ENCODE results near the gene ZMIZ2. TPM values are rescaled to one million over a fixed set of nuclear protein-coding genes. Genes with fewer than 3 reads are reported as not detected.
"Not testable (repeated sequence)": the region's sequence is repeated elsewhere in the genome, so short reads cannot be mapped to it uniquely, and the experiment has no call there.

ZMIZ2 gene
- total and polyA plus RNA-seq, 7 donors: 11.7 to 32.9 (median 25.0) TPM

GRCh38 chr7:44727158-44727936 is 21.3 kb upstream of the ZMIZ2 start:
- no peaks in the 10 kb centered on the region for H3K4me1 ChIP-seq
- no peak overlapping the region for H3K27ac ChIP-seq
- no peak for TF ChIP-seq CTCF (IDR thresholded peaks at IDR 0.05)
- ATAC-seq: peak in 1 of 4 donors; percentile 44
- intact Hi-C loops (cut with DNase I): no loop called here
- no peak overlapping the region for H3K4me3 ChIP-seq
- H3K27me3 ChIP-seq (ENCODE audit: insufficient read depth in 3 of 3, low read length in 2 of 3): no peaks in the 10 kb centered on the region
- no peak for DNase-seq
- 57 to 68% (median 58%) methylated on average over 6 of the region's 6 CpGs for WGBS, 3 donors
- H3K9me3 ChIP-seq: no peaks in the 10 kb centered on the region
- no peaks in the 10 kb centered on the region for H3K36me3 ChIP-seq (ENCODE audit: insufficient read depth in 1 of 2, low read depth in 1 of 2)

- intact Hi-C loops (cut with DNase I): no loop called here
- no peak for TF ChIP-seq CTCF (IDR thresholded peaks at IDR 0.05)
- H3K27me3 ChIP-seq (ENCODE audit: insufficient read depth in 3 of 3, low read length in 2 of 3): no peaks in the 10 kb centered on the region
- no peaks in the 10 kb centered on the region for H3K4me1 ChIP-seq
- DNase-seq (no peak), ATAC-seq (no peak)
- no peak overlapping the region for H3K27ac ChIP-seq
- H3K9me3 ChIP-seq: no peaks in the 10 kb centered on the region
- 91 to 96% (median 96%) methylated on average over 1 of the region's 1 CpG for WGBS, 3 donors
- H3K4me3 ChIP-seq: no peak overlapping the region
- no peaks in the 10 kb centered on the region for H3K36me3 ChIP-seq (ENCODE audit: insufficient read depth in 1 of 2, low read depth in 1 of 2)
These were observed 20.7 kb upstream of the ZMIZ2 start for GRCh38 chr7:44727937-44728262.

- H3K27ac ChIP-seq: no peak overlapping the region
- WGBS, 3 donors: 75 to 80% (median 77%) methylated on average over 12 of the region's 12 CpGs
- no peak overlapping the region for H3K4me3 ChIP-seq
- no peaks in the 10 kb centered on the region for H3K36me3 ChIP-seq (ENCODE audit: insufficient read depth in 1 of 2, low read depth in 1 of 2)
- H3K4me1 ChIP-seq: no peaks in the 10 kb centered on the region
- DNase-seq (no peak), ATAC-seq (no peak)
- intact Hi-C loops (cut with DNase I): no loop called here
- no peak for TF ChIP-seq CTCF (IDR thresholded peaks at IDR 0.05)
- no peaks in the 10 kb centered on the region for H3K9me3 ChIP-seq
- H3K27me3 ChIP-seq (ENCODE audit: insufficient read depth in 3 of 3, low read length in 2 of 3): no peaks in the 10 kb centered on the region
These were observed 18.6 kb upstream of the ZMIZ2 start for GRCh38 chr7:44729949-44730590.

GRCh38 chr7:44732971-44733370 is 15.7 kb upstream of the ZMIZ2 start:
- 88 to 91% (median 89%) methylated on average over 6 of the region's 6 CpGs for WGBS, 3 donors
- DNase-seq; H3K36me3 ChIP-seq (ENCODE audit: insufficient read depth in 1 of 2, low read depth in 1 of 2); H3K27ac ChIP-seq; H3K27me3 ChIP-seq (ENCODE audit: insufficient read depth in 3 of 3, low read length in 2 of 3); ATAC-seq; H3K4me1 ChIP-seq; intact Hi-C loops (cut with DNase I); H3K4me3 ChIP-seq; H3K9me3 ChIP-seq: not testable (repeated sequence)

- no peaks in the 10 kb centered on the region for H3K9me3 ChIP-seq
- H3K4me1 ChIP-seq: no peaks in the 10 kb centered on the region
- H3K27ac ChIP-seq: no peak overlapping the region
- TF ChIP-seq CTCF (IDR thresholded peaks at IDR 0.05): no peak
- DNase-seq: no peak
- no peak overlapping the region for H3K4me3 ChIP-seq
- ATAC-seq: peak; percentile 38 to 72 (median 60)
- WGBS, 3 donors: 56 to 74% (median 72%) methylated on average over 5 of the region's 5 CpGs
- no peaks in the 10 kb centered on the region for H3K27me3 ChIP-seq (ENCODE audit: insufficient read depth in 3 of 3, low read length in 2 of 3)
- intact Hi-C loops (cut with DNase I): no loop called here
- H3K36me3 ChIP-seq (ENCODE audit: insufficient read depth in 1 of 2, low read depth in 1 of 2): no peaks in the 10 kb centered on the region
These were observed 14.8 kb upstream of the ZMIZ2 start for GRCh38 chr7:44733708-44734481.
